ENCODE data around the gene ADORA2B.

DNA sequence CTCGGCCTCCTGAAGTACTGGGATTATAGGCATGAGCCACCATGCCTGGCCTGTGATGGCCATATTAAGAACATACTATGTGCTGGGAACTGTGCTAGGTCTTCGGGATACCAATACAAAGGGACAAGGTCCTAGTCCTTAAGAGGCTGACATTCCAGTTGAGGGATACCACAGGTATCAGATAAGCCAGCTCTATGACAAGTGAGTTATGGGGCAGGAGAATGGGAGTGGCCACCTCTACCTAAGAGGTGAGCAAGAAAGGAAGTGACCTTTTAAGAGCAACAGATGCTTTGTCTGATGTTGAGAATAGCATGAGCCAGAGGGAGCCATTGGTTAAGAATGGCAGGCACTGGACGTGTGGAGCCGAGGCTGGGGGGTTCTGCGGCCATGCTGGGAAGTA is 27.0 kb downstream of the ADORA2B start:
- no peak for TF ChIP-seq EP300 (IDR thresholded peaks at IDR 0.05; ENCODE audit: borderline replicate concordance)
- TF ChIP-seq CEBPB (IDR thresholded peaks at IDR 0.05), result no peak
- no peak for TF ChIP-seq YY1 (IDR thresholded peaks at IDR 0.05; ENCODE audit: low read depth)
- TF ChIP-seq TAF1 (IDR thresholded peaks at IDR 0.05; ENCODE audit: low read depth), result no peak
- TF ChIP-seq RAD21 (IDR thresholded peaks at IDR 0.05; ENCODE audit: low read depth), result no peak
- no peak for TF ChIP-seq NFIC (IDR thresholded peaks at IDR 0.05)
- TF ChIP-seq REST (IDR thresholded peaks at IDR 0.05; ENCODE audit: low read depth), result no peak
- no peak for TF ChIP-seq FOXM1 (IDR thresholded peaks at IDR 0.05; ENCODE audit: borderline replicate concordance, low read depth)
- TF ChIP-seq TEAD4 (IDR thresholded peaks at IDR 0.05), result no peak
- TF ChIP-seq CREB1 (IDR thresholded peaks at IDR 0.05; ENCODE audit: low read depth), result no peak
- TF ChIP-seq, protein P1, sequence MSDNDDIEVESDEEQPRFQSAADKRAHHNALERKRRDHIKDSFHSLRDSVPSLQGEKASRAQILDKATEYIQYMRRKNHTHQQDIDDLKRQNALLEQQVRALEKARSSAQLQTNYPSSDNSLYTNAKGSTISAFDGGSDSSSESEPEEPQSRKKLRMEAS (IDR thresholded peaks at IDR 0.05), result no peak
- TF ChIP-seq EGR1 (IDR thresholded peaks at IDR 0.05), result no peak
- TF ChIP-seq USF1 (IDR thresholded peaks at IDR 0.05), result no peak

Measured in Ishikawa (cell line).